B cell (primary cell): ENCODE data around the gene EHBP1.

ENCODE experiments used
- CTCF ChIP-seq: fragments of 200-600 bp; IDR thresholded peaks from one replicate; pipeline ENCODE4 v1.8.0; 2022; ENCODE audit warnings: antibody characterized with exemption, mild to moderate bottlenecking
- EZH2 ChIP-seq: IDR thresholded peaks from 2 replicates; pipeline ENCODE4 v1.6.1; 2012; ENCODE audit warnings: borderline replicate concordance, low read depth, mild to moderate bottlenecking, moderate library complexity, low read length; ENCODE audit not compliant: insufficient read depth, poor library complexity, severe bottlenecking

DNA sequence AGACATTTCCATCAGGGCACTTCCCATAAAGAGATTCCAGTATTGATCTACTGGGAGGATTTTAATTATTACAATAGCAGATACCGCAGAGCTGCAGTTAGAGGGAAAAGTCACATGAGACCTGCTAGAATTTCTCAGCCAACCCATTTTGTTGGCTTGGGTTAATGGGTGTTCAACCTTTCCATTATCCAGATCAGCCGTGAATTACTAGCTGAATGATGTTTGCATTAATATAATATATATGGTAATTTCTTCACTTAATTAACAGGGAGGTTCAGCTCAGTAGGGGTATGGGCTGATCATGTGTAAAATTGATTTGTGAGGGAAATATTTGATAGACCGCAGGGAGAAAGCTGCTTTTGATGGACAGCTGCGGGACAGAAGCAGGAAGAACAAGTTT lies 288.7 kb downstream of the EHBP1 start:
- TF ChIP-seq CTCF (no peak), EZH2 (no peak)
